PC-9 (cell line): ENCODE measurements around the gene PTGDS. TPM values are rescaled to one million over a fixed set of nuclear protein-coding genes. Genes with fewer than 3 reads are reported as not detected.

Experiments
- BruUV-seq: library from RNA; stranded (reverse); fragments of 400-500 nt; replicated peaks from 2 replicates; lab custom pipeline; 2021; lab: Mats Ljungman, UMichigan
- CTCF ChIA-PET: fragments of 300-600 bp; sonication (Branson Sonifier 250); formaldehyde crosslinking; loops from one replicate; lab custom pipeline; 2022; ENCODE audit warnings: antibody characterized with exemption; lab: Charles Lee
- POLR2A ChIA-PET: fragments of 300-600 bp; sonication (Branson Sonifier 250); formaldehyde crosslinking; loops from one replicate; lab custom pipeline; 2022; ENCODE audit warnings: antibody characterized with exemption; ENCODE audit not compliant: unreplicated experiment; lab: Charles Lee
- DNase-seq, 2 experiments: peaks; one replicate each; pipeline versions ENCODE4 v3.0.0 to v3.0.0-alpha.2; 2015 to 2022; ENCODE audit warnings: mixed read lengths in 1 of 2
- H2AFZ ChIP-seq: fragments of 200-600 bp; sonication (generic); 2 replicates; pipeline ENCODE4 v1.8.1; 2017; ENCODE audit warnings: antibody characterized with exemption
- H3F3A ChIP-seq: fragments of 200-600 bp; sonication (generic); 2 replicates; pipeline ENCODE4 v1.8.1; 2017; ENCODE audit warnings: antibody characterized with exemption, mild to moderate bottlenecking, low read depth; ENCODE audit not compliant: insufficient read depth
- H3K27ac ChIP-seq: fragments of 200-600 bp; sonication (generic); 2 replicates; pipeline ENCODE4 v1.6.1; 2016; ENCODE audit warnings: mixed run types
- H3K27me3 ChIP-seq: fragments of 200-600 bp; sonication (generic); 2 replicates; pipeline ENCODE4 v1.6.1; 2016; ENCODE audit warnings: low read depth, mixed run types; ENCODE audit not compliant: insufficient read depth
- H3K36me3 ChIP-seq: fragments of 200-600 bp; sonication (generic); 2 replicates; pipeline ENCODE4 v1.6.1; 2016; ENCODE audit warnings: low read depth, mixed run types
- H3K4me1 ChIP-seq: fragments of 200-600 bp; sonication (generic); replicated peaks from 2 replicates; pipeline ENCODE4 v1.6.1; 2016; ENCODE audit warnings: mixed run types; ENCODE audit not compliant: insufficient read depth
- H3K4me2 ChIP-seq: fragments of 200-600 bp; sonication (generic); 2 replicates; pipeline ENCODE4 v1.6.1; 2017; ENCODE audit warnings: mixed run types
- H3K4me3 ChIP-seq: fragments of 200-600 bp; sonication (generic); 2 replicates; pipeline ENCODE4 v1.6.1; 2016; ENCODE audit warnings: mixed run types
- H3K79me2 ChIP-seq: fragments of 200-600 bp; sonication (generic); 2 replicates; pipeline ENCODE4 v1.6.1; 2017; ENCODE audit warnings: low read depth, mixed run types
- H3K9me2 ChIP-seq: fragments of 200-600 bp; sonication (generic); 2 replicates; pipeline ENCODE4 v1.8.1; 2017; ENCODE audit warnings: mild to moderate bottlenecking; ENCODE audit not compliant: insufficient read depth
- H3K9me3 ChIP-seq: fragments of 200-600 bp; sonication (generic); 2 replicates; pipeline ENCODE4 v1.8.1; 2016; ENCODE audit warnings: low read depth; ENCODE audit not compliant: insufficient read depth
- H4K20me1 ChIP-seq: fragments of 200-600 bp; sonication (generic); 2 replicates; pipeline ENCODE4 v1.8.1; 2017; ENCODE audit not compliant: insufficient read depth
- EZH2 ChIP-seq: fragments of 200-600 bp; sonication (generic); IDR thresholded peaks from 2 replicates; pipeline ENCODE4 v1.8.0; 2017; ENCODE audit warnings: antibody characterized with exemption, low read depth
- intact Hi-C: fragments of 100-400 bp; cut with micrococcal nuclease; formaldehyde crosslinking; loops from one replicate; pipeline ENCODE4 v1.10.0; 2022; ENCODE audit not compliant: unreplicated experiment
- total RNA-seq: library from RNA; stranded (reverse); gene quantifications from 2 replicates; pipeline ENCODE4 v1.2.3, GENCODE V29; 2021
- TF ChIP-seq, protein P1 (sequence below): fragments of 200-600 bp; sonication (generic); conservative IDR thresholded peaks from 2 replicates; pipeline ENCODE4 v1.6.1; 2017; ENCODE audit warnings: mixed run types, antibody characterized with exemption, mild to moderate bottlenecking, moderate library complexity

Gene PTGDS
- total RNA-seq, 1 experiment from 2014 or later, result 1.7 TPM

DNA sequence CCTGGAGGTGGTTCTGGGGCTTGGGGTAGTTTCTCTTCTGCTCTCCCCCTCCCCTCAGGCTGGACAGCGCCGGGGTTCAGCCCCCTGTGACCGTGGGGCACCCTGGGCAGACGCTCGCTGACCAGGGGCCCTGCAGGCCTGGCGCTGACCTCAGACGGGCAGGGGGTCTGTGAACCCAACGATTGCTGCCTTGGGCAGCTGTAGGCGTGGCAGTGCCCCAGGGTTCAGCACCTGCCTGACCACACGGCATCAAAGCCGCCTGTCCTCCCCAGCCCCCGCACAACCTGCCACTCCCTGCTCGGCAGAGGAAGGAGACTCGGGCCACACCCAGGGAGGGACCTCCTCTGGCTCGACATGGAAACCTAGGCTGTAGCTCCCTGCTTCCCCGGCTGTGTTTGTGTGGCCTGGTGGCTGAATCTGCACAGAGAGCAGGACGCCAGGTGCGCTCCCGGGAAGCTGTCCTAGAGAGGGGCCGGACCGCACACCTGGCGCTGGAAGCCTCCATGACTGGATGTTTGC, 13.1 kb upstream of the PTGDS start:
- Histone ChIP-seq H3K9me2 (no peaks in the 10 kb centered on the region), H3K4me1 (peaks cover 10% of the 10 kb centered on the region), H3K27me3 (no peaks in the 10 kb centered on the region), H3K9me3 (no peaks in the 10 kb centered on the region), H3K4me2 (peak overlapping the region; percentile 65), H3K4me3 (no peak overlapping the region; the same call in 1 of the 2 replicates), H3K27ac (no peak overlapping the region), H3F3A (peaks cover 8% of the 10 kb centered on the region; the same call in 1 of the 2 replicates), H3K79me2 (no peaks in the 10 kb centered on the region), H3K36me3 (no peaks in the 10 kb centered on the region), H4K20me1 (no peaks in the 10 kb centered on the region), H2AFZ (no peak overlapping the region)
- BruUV-seq, result no TSS peak
- ChIA-PET CTCF (no interaction called here), POLR2A (interaction anchor here (1.0 kb wide), 1 partner anchor 10 kb away, joined by 3 read pairs; no protein-coding TSS in a partner anchor)
- peak; percentile 38 to 68 for DNase-seq
- intact Hi-C loops, result no loop called here
- TF ChIP-seq EZH2, result no peak

DNA sequence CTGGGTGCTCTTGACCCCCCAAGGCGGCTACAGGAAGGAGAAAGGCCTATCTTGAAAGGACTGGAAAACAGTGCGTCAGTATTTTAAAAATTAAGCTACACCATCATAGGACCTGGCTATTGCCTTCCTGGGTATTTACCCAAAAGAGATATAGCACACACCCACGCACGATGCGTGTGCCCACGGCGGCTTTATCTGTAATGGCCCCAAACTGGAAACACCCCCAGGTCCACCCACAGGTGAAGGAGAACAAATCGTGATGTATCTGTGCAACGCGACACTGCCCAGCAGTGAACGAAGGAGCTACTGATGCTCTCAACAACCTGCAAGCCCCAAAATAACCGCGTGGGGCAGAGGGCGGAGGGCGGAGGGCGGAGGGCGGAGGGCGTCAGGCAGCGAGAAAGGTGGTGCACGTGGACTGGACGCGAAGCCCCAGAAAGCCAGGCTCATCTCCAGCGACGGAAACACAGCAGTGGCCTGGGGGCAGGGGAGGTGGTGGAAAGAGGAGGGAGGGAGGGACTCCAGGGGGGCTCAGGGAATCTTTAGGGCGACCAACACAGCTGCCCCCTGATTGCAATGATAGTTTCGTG, 12.4 kb upstream of the PTGDS start:
- H3K36me3 ChIP-seq, result no peaks in the 10 kb centered on the region
- H3K79me2 ChIP-seq, result no peaks in the 10 kb centered on the region
- no peaks in the 10 kb centered on the region for H3K9me2 ChIP-seq
- ChIA-PET POLR2A (interaction anchor here (1.0 kb wide), 1 partner anchor 11 kb away, joined by 3 read pairs; no protein-coding TSS in a partner anchor), CTCF (no interaction called here)
- no peaks in the 10 kb centered on the region for H3K27me3 ChIP-seq
- no peak for TF ChIP-seq EZH2
- TF ChIP-seq, protein P1, sequence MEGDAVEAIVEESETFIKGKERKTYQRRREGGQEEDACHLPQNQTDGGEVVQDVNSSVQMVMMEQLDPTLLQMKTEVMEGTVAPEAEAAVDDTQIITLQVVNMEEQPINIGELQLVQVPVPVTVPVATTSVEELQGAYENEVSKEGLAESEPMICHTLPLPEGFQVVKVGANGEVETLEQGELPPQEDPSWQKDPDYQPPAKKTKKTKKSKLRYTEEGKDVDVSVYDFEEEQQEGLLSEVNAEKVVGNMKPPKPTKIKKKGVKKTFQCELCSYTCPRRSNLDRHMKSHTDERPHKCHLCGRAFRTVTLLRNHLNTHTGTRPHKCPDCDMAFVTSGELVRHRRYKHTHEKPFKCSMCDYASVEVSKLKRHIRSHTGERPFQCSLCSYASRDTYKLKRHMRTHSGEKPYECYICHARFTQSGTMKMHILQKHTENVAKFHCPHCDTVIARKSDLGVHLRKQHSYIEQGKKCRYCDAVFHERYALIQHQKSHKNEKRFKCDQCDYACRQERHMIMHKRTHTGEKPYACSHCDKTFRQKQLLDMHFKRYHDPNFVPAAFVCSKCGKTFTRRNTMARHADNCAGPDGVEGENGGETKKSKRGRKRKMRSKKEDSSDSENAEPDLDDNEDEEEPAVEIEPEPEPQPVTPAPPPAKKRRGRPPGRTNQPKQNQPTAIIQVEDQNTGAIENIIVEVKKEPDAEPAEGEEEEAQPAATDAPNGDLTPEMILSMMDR, result no peak
- H2AFZ ChIP-seq, result no peak overlapping the region
- intact Hi-C loops, result no loop called here
- H4K20me1 ChIP-seq, result no peaks in the 10 kb centered on the region
- H3K9me3 ChIP-seq, result no peaks in the 10 kb centered on the region
- H3K4me1 ChIP-seq, result peaks cover 10% of the 10 kb centered on the region
- no TSS peak for BruUV-seq
- H3K4me3 ChIP-seq, result no peak overlapping the region; the same call in 1 of the 2 replicates
- H3K4me2 ChIP-seq, result peak overlapping the region; percentile 65
- no peak for DNase-seq
- no peak overlapping the region for H3K27ac ChIP-seq
- H3F3A ChIP-seq, result peaks cover 8% of the 10 kb centered on the region; the same call in 1 of the 2 replicates

DNA sequence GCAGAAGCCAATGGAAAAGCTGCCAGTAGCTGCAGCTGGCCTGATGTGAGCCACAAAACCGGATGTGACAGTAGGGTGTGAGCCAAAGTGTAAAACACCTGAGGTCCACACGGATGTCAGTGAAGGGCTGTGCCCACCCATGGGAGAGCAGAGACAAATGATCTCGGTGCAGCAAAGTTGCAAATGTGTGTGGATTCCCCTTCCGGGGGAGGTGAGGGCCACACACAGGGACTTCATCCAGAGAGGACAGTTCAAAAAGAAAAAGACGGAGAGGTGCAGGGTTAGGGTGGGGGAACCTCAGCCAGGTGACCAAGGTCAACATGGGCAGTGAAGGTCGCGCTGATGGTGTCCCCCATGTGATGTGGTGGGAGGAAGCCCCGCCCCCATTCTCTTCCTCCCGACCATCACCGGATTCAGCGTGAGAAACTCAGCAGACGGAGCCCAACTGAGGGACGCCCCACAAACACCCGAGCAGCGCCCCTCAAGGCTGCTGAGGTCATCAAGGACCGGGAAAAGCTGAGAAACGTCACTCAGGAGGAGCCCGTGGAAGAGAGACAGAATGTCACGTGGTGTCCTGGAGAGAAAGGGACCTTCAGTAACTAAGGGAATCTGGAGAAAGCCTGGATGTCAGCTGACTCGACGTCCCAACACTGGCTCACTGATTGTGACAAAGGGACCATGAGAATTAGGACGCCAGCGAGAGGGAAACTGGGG, 11.4 kb upstream of the PTGDS start:
- Histone ChIP-seq H3K27ac (no peak overlapping the region), H3F3A (peaks cover 8% of the 10 kb centered on the region; the same call in 1 of the 2 replicates), H2AFZ (no peak overlapping the region), H3K27me3 (no peaks in the 10 kb centered on the region), H3K9me2 (no peaks in the 10 kb centered on the region), H3K4me2 (no peak overlapping the region), H3K9me3 (no peaks in the 10 kb centered on the region), H3K4me3 (no peak overlapping the region), H4K20me1 (no peaks in the 10 kb centered on the region), H3K79me2 (no peaks in the 10 kb centered on the region), H3K36me3 (no peaks in the 10 kb centered on the region), H3K4me1 (peaks cover 10% of the 10 kb centered on the region)
- TF ChIP-seq EZH2, result no peak
- TF ChIP-seq, protein P1, result no peak
- no TSS peak for BruUV-seq
- intact Hi-C loops, result no loop called here
- ChIA-PET CTCF (no interaction called here), POLR2A (no interaction called here)
- DNase-seq, result no peak
